ENCODE measurements around the gene DLK1. TPM values are rescaled to one million over a fixed set of nuclear protein-coding genes. Genes with fewer than 3 reads are reported as not detected.

DLK1 gene
- total RNA-seq, 1 donor from 2014 or later = 0.86 TPM

DNA sequence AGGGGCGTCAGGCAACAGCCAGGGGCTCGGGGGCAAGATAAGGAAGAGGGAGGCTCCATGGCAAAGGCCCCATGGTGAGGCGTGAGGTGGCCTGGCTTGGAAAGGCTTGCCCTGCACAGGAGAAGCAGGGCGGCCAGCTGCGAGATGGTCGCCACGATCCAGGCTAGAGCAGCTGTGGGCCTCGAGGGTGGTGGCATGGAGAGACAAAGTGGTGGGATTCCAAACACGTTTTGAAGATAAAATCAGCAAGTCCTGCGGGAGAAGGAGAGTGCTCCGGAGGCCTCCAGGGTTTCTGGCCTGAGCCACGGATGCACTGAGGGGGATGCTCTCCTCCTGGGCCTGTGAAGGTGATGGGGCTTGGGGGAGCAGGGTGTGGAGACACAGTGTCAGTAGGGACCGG lies 20.5 kb upstream of the DLK1 start:
- H3K36me3 Mint-ChIP-seq (ENCODE audit: unreplicated experiment) = no peaks in the 10 kb centered on the region
- H3K27me3 Mint-ChIP-seq (ENCODE audit: unreplicated experiment) = peaks cover 9% of the 10 kb centered on the region
- H3K27ac Mint-ChIP-seq (ENCODE audit: unreplicated experiment) = no peak overlapping the region
- H3K4me1 Mint-ChIP-seq (ENCODE audit: unreplicated experiment) = no peaks in the 10 kb centered on the region
- no peaks in the 10 kb centered on the region for H3K9me3 Mint-ChIP-seq (ENCODE audit: unreplicated experiment)
- no peak overlapping the region for H3K4me3 Mint-ChIP-seq (ENCODE audit: unreplicated experiment)
- no peak for DNase-seq (ENCODE audit: extremely low spot score, unreplicated experiment)
- no peak for TF ChIP-seq CTCF (IDR thresholded peaks at IDR 0.05)

- no peaks in the 10 kb centered on the region for H3K4me1 Mint-ChIP-seq (ENCODE audit: unreplicated experiment)
- DNase-seq (ENCODE audit: extremely low spot score, unreplicated experiment) = no peak
- H3K36me3 Mint-ChIP-seq (ENCODE audit: unreplicated experiment) = no peaks in the 10 kb centered on the region
- peaks cover 9% of the 10 kb centered on the region for H3K27me3 Mint-ChIP-seq (ENCODE audit: unreplicated experiment)
- TF ChIP-seq CTCF (IDR thresholded peaks at IDR 0.05) = no peak
- no peak overlapping the region for H3K4me3 Mint-ChIP-seq (ENCODE audit: unreplicated experiment)
- H3K9me3 Mint-ChIP-seq (ENCODE audit: unreplicated experiment) = no peaks in the 10 kb centered on the region
- H3K27ac Mint-ChIP-seq (ENCODE audit: unreplicated experiment) = no peak overlapping the region
These were observed 19.8 kb upstream of the DLK1 start for GRCh38 chr14:100706860-100707259.

GRCh38 chr14:100708425-100709288 lies 18.0 kb upstream of the DLK1 start:
- no peak for DNase-seq (ENCODE audit: extremely low spot score, unreplicated experiment)
- H3K9me3 Mint-ChIP-seq (ENCODE audit: unreplicated experiment) = no peaks in the 10 kb centered on the region
- peaks cover 7% of the 10 kb centered on the region for H3K27me3 Mint-ChIP-seq (ENCODE audit: unreplicated experiment)
- no peaks in the 10 kb centered on the region for H3K36me3 Mint-ChIP-seq (ENCODE audit: unreplicated experiment)
- H3K27ac Mint-ChIP-seq (ENCODE audit: unreplicated experiment) = no peak overlapping the region
- H3K4me3 Mint-ChIP-seq (ENCODE audit: unreplicated experiment) = no peak overlapping the region
- TF ChIP-seq CTCF (IDR thresholded peaks at IDR 0.05) = no peak
- H3K4me1 Mint-ChIP-seq (ENCODE audit: unreplicated experiment) = peaks cover 3% of the 10 kb centered on the region

DNA sequence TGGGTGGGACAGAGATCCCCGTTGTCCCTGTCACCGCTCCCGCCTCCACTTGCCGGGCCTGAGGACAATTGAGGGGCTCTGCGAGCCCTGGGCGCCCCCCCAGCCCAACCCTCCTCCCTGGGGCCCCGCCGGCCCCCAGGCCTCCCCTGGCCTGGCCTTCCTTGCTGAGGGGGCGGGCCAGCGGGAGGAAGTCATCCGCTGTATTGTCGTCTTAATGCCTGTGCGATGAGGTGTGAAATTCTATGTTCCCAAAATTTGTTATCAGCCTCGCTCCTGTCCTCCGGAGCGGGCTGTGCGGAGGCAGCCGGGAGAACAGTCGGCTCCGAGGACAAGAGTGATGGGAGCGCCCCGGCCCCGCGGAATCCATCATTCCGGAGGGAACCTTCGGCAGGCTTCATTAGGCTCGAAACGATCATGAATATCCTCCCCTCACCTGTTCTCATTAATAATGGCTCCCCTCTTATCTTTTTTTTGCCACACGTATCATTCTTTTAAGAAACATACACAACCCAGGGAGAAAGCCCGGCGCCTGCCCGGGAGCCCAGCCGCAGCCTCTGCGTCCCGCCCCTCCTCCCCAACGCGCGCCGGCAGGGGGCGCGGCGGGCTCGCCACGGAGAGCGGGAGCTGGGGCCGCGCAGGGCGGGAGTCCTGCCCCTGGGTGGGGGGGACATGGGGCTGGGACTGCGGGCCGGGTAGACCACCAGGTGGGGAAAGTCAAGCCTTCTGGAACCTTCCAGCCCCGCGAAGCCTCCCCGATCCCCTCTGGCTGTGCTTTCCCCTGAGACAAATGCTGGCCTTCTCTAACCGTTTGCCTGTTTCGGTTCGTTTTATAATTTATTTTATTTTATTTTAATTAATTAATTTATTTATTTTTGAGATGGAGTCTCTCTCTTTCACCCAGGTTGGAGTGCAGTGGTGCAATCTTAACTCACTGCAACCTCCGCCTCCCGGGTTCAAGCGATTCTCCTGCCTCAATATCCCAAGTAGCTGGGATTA lies 17.1 kb upstream of the DLK1 start:
- no peak for DNase-seq (ENCODE audit: extremely low spot score, unreplicated experiment)
- no peaks in the 10 kb centered on the region for H3K9me3 Mint-ChIP-seq (ENCODE audit: unreplicated experiment)
- H3K36me3 Mint-ChIP-seq (ENCODE audit: unreplicated experiment) = no peaks in the 10 kb centered on the region
- H3K27ac Mint-ChIP-seq (ENCODE audit: unreplicated experiment) = no peak overlapping the region
- no peak overlapping the region for H3K4me3 Mint-ChIP-seq (ENCODE audit: unreplicated experiment)
- peaks cover 7% of the 10 kb centered on the region for H3K27me3 Mint-ChIP-seq (ENCODE audit: unreplicated experiment)
- H3K4me1 Mint-ChIP-seq (ENCODE audit: unreplicated experiment) = peaks cover 3% of the 10 kb centered on the region
- no peak for TF ChIP-seq CTCF (IDR thresholded peaks at IDR 0.05)

DNA sequence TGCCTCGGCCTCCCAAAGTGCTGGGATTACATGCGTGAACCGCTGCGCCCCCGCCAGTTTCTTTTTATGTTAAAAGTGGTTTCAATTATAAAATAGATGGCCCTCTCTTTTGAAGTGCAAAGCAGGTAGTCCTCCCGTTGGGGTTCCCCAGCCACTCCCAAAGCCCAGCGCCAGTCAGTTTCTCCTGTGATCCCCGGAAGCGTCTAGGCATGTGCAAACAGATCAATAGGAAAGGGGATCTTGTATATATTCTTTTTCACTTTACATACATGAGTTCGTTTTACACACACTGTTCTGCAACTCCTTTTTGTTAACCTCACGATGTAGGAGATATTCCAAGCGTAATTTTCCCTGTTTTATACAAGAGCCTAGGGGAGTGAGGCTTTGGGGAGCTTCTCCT lies 16.3 kb upstream of the DLK1 start:
- Mint-ChIP-seq H3K4me1 (ENCODE audit: unreplicated experiment) (peaks cover 3% of the 10 kb centered on the region), H3K4me3 (ENCODE audit: unreplicated experiment) (no peak overlapping the region), H3K27me3 (ENCODE audit: unreplicated experiment) (peaks cover 4% of the 10 kb centered on the region), H3K27ac (ENCODE audit: unreplicated experiment) (no peak overlapping the region), H3K9me3 (ENCODE audit: unreplicated experiment) (no peaks in the 10 kb centered on the region), H3K36me3 (ENCODE audit: unreplicated experiment) (no peaks in the 10 kb centered on the region)
- TF ChIP-seq CTCF (IDR thresholded peaks at IDR 0.05) = no peak
- DNase-seq (ENCODE audit: extremely low spot score, unreplicated experiment) = no peak

Measured in osteocyte (in vitro differentiated cells).